Hepatocyte (in vitro differentiated cells): ENCODE data around the gene NT5E.

Source experiments
- CTCF ChIP-seq: fragments of 200-600 bp; sonication (generic); IDR thresholded peaks from 2 replicates; pipeline ENCODE4 v1.5.1; 2016; ENCODE audit warnings: antibody characterized with exemption, mild to moderate bottlenecking; ENCODE audit not compliant: poor library complexity
- EZH2 ChIP-seq: fragments of 200-600 bp; sonication (generic); IDR thresholded peaks from 2 replicates; pipeline ENCODE4 v1.6.1; 2016; ENCODE audit warnings: antibody characterized with exemption, mild to moderate bottlenecking, borderline replicate concordance
- EZH2phosphoT487 ChIP-seq: fragments of 200-600 bp; sonication (generic); IDR thresholded peaks from one replicate; pipeline ENCODE4 v1.6.1; 2018; ENCODE audit warnings: antibody characterized with exemption, mild to moderate bottlenecking, low read depth, moderate library complexity; ENCODE audit not compliant: unreplicated experiment, severe bottlenecking

DNA sequence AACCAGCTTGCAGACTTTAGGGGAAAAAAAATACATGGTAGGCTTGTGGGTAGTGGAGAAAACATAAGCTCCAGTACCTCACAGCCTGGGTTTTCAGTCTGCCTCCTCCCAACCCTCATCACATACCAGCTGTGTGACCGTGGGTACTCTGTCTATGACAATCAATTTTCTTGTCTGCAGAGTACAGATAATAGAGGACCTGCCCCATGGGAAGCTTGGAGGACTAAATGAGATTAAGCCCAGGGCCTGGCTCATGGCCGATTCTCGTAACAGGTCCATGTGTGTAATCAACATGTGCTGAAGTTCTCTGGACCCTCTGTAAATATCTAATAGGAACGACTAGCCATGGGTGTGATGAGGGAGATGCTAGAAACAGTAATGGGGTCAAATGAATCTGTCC is 34.0 kb downstream of the NT5E start:
- TF ChIP-seq CTCF, result no peak
- no peak for TF ChIP-seq EZH2
- TF ChIP-seq EZH2phosphoT487, result no peak
